AG08396 (cell line): ENCODE measurements around the gene TOP3A.
A peak's percentile ranks its signal among the peaks of the same experiment; 100 is the strongest.

ENCODE experiments used
- DNase-seq: peaks from one replicate; pipeline ENCODE4 v3.0.0; 2012; ENCODE audit warnings: low spot score, mixed read lengths

TOP3A gene

DNA sequence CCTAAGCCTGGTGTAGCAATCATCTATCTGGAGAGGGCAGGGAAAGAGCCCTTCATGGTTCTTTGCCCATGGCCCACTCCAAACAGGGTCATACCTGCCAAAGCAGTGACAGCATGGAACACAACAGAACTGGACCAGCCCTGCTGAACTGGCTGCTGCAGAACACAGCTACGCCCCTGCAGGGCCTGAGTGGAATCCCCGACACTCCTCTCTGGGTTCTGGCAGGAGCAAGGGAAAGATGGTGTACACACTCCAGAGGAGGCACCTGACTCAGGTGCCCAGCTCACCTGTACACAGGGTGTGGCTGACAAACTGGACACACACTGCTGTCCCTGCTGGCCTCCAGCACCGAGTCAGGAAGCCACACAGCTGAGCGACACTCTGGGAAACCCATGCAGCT, 34.5 kb downstream of the TOP3A start:
- no peak for DNase-seq

- DNase-seq: no peak
Observed at GRCh38 chr17:18278867-18279266, 35.9 kb downstream of the TOP3A start.

GRCh38 chr17:18277076-18277475, 37.7 kb downstream of the TOP3A start:
- DNase-seq: no peak

- DNase-seq: no peak
Observed at GRCh38 chr17:18270046-18270931, 44.5 kb downstream of the TOP3A start.

GRCh38 chr17:18267927-18268711, 46.7 kb downstream of the TOP3A start:
- no peak for DNase-seq

- DNase-seq: no peak
Observed at GRCh38 chr17:18267366-18267765, 47.4 kb downstream of the TOP3A start.

GRCh38 chr17:18263885-18264682, 50.7 kb downstream of the TOP3A start:
- DNase-seq: no peak

DNA sequence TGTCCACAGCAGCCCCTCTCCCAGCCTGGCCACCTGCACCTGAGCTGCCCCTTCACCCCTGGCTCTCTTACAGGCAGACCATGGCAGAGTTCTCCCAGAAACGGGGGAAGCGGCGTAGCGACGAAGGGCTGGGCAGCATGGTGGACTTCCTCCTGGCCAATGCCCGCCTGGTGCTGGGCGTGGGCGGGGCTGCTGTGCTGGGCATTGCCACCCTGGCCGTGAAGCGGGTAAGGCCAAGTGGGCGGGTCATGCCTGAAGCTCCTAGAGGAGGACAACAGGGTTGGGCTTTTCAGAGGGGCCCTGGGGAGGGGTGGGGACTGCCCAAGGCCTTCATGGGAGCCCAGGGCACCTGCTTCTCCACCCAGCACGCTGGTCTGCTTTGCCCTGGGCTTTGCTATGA, 52.2 kb downstream of the TOP3A start:
- no peak for DNase-seq

DNA sequence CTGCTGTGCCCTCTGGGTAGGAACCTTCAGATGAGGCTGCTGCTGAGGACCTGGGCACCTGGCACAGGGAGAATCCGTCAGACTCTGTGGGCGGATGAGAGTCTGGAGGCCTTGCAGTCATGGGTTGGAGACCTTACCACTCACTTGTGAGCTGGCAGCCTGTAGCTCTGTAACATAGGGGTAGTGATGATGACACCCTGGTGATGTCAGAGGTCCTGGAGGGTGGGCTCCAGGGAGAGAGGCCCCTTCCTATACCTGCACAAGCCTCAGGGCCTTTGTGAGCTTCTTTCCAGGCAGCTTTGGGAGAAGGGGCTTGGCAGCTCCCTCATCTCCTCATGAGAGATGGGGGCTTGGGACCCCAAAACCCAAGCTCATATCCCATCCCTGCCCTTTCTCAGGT, 52.7 kb downstream of the TOP3A start:
- DNase-seq: no peak

DNA sequence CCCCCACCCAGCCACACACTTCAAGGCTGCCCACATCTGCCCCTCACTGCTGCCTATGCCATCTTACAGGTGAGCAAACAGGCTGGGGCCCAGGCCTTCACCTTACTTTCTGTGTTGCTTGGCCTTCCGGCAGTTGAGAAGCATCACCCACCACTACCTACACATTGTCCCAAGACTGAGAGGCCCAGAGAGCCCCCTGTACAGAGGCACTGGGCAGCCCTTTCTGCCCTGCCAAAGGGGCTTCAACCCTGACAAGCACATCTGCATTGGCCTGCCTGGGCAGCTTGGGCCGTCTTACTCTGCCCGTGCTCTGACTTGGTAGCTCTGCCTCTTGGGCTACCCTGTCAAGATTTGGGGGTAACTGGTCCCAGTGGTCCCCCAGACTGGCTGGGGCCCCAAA, 53.1 kb downstream of the TOP3A start:
- DNase-seq: no peak

DNA sequence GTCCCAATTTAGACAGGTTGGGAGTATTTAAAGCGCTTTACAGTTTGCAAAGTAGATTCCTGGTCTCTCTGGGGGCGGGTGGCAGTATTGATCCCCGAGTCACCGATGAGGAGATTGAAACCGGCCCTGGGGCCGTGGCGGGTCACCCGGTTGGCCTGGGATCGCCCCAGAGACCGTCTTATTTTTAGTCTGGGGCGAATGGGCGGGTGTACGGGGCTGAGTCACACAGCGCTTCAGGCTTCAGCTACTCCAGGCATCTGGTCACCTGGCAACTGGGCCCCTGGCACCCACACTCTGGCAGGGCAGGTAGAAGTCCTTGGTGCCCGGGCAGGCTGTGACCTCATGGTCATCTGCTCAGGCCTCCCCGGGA, 53.7 kb downstream of the TOP3A start:
- DNase-seq: peak; percentile 84

DNA sequence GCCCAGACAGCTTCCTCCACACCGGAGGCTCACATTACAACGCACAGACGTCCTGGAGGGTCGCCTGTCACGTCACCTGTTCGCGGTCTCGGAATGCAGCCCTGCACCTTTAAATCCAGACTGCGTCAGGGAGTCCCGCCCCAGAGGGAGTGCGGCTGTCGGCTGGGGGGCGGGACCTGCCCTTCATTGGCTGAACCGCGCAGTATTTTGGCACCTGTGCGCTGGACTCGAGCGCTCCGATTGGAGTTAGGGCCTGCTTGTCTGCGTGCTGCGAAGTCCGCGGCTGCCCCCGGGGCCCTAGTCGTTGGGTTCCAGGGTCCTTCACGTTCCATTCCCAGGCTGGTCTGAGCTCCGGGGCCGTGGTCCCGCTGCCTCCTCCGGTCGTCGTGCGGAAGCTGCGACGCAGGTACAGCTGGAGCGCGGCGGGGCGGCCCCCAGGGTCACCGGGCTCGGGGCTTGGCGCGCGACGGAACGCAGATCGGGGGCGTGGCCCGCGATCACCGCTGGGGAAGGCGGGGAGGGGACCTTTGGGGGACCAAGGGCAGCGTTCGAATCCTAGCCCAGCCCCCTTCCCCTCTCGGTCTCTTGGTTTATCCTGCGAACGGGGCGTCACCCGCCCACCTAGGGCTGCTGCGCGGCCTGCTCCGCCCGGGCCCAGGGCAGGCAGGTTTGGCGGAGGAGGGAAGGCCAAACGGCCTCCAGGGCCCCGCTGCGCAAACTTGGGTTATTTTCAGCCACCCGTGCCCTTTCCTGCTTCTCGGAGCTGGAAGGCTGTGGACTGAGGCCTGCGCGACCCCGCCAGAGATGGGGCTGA, 54.3 kb downstream of the TOP3A start, which contains the start of gene MIEF2:
Gene MIEF2 (plus strand): TSS at position 331 of the 814 bp plus-strand sequence. CDS start 2,059 bp downstream, outside the sequence.
- peak; percentile 100 for DNase-seq

- DNase-seq: no peak
Observed at GRCh38 chr17:18259621-18260331, 55.0 kb downstream of the TOP3A start.

GRCh38 chr17:18258356-18259038, 56.3 kb downstream of the TOP3A start, which contains the start of gene FLII:
Gene FLII (minus strand): TSS chr17:18258738. CDS start chr17:18258690, 48 bp downstream.
- peak; percentile 86 for DNase-seq

DNA sequence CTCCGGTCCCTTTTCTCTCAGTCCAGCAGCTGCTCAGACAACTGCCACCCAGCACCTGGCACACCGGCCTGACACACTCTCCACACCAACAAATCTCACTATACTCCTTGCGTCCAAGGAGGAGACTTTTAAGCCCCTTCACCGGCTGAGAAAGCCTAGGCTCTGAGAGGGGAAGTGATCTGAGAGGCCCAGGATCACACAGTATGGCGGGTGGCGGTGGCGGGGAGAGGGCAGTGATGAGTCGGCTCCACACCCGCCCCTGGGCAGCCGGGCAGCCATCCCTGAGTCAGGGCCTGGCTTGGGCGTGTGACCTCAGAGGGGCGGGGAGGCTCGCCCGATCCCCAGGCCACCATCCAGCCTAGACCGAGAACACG, 56.8 kb downstream of the TOP3A start:
- peak; percentile 94 for DNase-seq

- peak; percentile 78 for DNase-seq
Observed at GRCh38 chr17:18257268-18257981, 57.4 kb downstream of the TOP3A start.

DNA sequence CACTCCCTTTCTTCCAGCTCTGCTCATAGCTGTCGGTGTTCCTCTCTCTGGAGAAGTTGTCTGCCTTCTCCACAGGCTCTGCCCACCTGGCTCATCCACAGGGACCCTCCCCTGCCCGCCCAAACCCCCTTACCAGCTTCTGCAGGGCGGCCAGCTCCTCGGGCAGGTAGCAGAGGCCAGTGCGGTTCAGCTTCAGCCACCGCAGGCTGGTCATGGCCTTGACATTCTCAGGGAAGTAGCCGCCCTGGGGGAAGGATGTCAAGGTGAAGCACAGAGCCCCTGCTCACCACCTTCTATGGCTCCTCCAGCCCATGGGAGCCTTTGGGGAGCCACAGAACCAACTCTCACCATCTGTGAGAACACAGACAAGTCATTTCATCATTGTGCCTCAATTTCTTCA, 58.0 kb downstream of the TOP3A start:
- DNase-seq: no peak

- DNase-seq: no peak
Observed at GRCh38 chr17:18256351-18256750, 58.4 kb downstream of the TOP3A start.

GRCh38 chr17:18254888-18255649, 59.7 kb downstream of the TOP3A start:
- DNase-seq: no peak
